HepG2 (cell line): ENCODE data around the gene MTHFR. TPM values are rescaled to one million over a fixed set of nuclear protein-coding genes. Genes with fewer than 3 reads are reported as not detected.

Experiments used
- CCDC6 ChIP-seq: sonication (generic); formaldehyde crosslinking; IDR thresholded peaks from 2 replicates; pipeline ENCODE4 v1.8.1; 2022; ENCODE audit warnings: mild to moderate bottlenecking, missing genetic modification reagents, moderate library complexity
- CREBL2 ChIP-seq: sonication (generic); formaldehyde crosslinking; IDR thresholded peaks from 2 replicates; pipeline ENCODE4 v1.8.1; 2023; ENCODE audit warnings: missing genetic modification reagents, mild to moderate bottlenecking, borderline replicate concordance
- ELF1 ChIP-seq: sonication (generic); formaldehyde crosslinking; IDR thresholded peaks from 2 replicates; pipeline ENCODE4 v1.4.0; 2020; ENCODE audit warnings: missing genetic modification reagents
- KLF6 ChIP-seq: IDR thresholded peaks from 2 replicates; pipeline ENCODE4 v1.8.0; 2016; ENCODE audit warnings: missing biosample characterization, missing genetic modification reagents
- MED1 ChIP-seq: sonication (generic); formaldehyde crosslinking; IDR thresholded peaks from 2 replicates; pipeline ENCODE4 v1.4.0; 2020; ENCODE audit warnings: missing genetic modification reagents
- MTA1 ChIP-seq: sonication (generic); formaldehyde crosslinking; IDR thresholded peaks from 2 replicates; pipeline ENCODE4 v1.4.0; 2020; ENCODE audit warnings: missing genetic modification reagents, mild to moderate bottlenecking, borderline replicate concordance
- POLR2G ChIP-seq: fragments of 200-400 bp; formaldehyde crosslinking; IDR thresholded peaks from 2 replicates; pipeline ENCODE4 v1.6.1; 2018; ENCODE audit warnings: mild to moderate bottlenecking, low read depth, low read length, moderate library complexity
- RFXANK ChIP-seq: IDR thresholded peaks from 2 replicates; pipeline ENCODE4 v1.6.1; 2016
- SAP130 ChIP-seq: IDR thresholded peaks from 2 replicates; pipeline ENCODE4 v1.6.1; 2016; ENCODE audit warnings: low read depth
- SIX4 ChIP-seq: sonication (generic); formaldehyde crosslinking; IDR thresholded peaks from 2 replicates; pipeline ENCODE4 v1.4.0; 2020; ENCODE audit warnings: missing genetic modification reagents
- SP1 ChIP-seq, 2 experiments: fragments of 450-650 bp in 1 of 2; sonication (generic) in 1 of 2; formaldehyde crosslinking in 1 of 2; IDR thresholded peaks; 2 replicates each; pipeline versions ENCODE4 v1.4.0 to v1.6.1; 2016 to 2020; ENCODE audit warnings: missing genetic modification reagents in 1 of 2
- SP5 ChIP-seq: IDR thresholded peaks from 2 replicates; pipeline ENCODE4 v1.6.1; 2016; ENCODE audit warnings: low read depth, borderline replicate concordance
- TEAD3 ChIP-seq: optimal IDR thresholded peaks from 2 replicates; pipeline ENCODE3; 2016; ENCODE audit warnings: borderline replicate concordance
- TP53 ChIP-seq: sonication (generic); formaldehyde crosslinking; conservative IDR thresholded peaks from 2 replicates; pipeline ENCODE4 v1.4.0; 2020; ENCODE audit warnings: missing genetic modification reagents
- ZHX1 ChIP-seq: sonication (generic); formaldehyde crosslinking; IDR thresholded peaks from 2 replicates; pipeline ENCODE4 v1.8.1; 2022; ENCODE audit warnings: low read depth, mild to moderate bottlenecking, missing genetic modification reagents
- ZMAT5 ChIP-seq: sonication (generic); formaldehyde crosslinking; IDR thresholded peaks from 2 replicates; pipeline ENCODE4 v1.5.0; 2020; ENCODE audit warnings: mild to moderate bottlenecking, low read depth, missing genetic modification reagents, borderline replicate concordance
- ZNF232 ChIP-seq: sonication (generic); formaldehyde crosslinking; IDR thresholded peaks from 2 replicates; pipeline ENCODE4 v1.4.0; 2020; ENCODE audit warnings: missing genetic modification reagents, borderline replicate concordance
- ZNF30 ChIP-seq: sonication (generic); formaldehyde crosslinking; IDR thresholded peaks from 2 replicates; pipeline ENCODE4 v1.5.0; 2020; ENCODE audit warnings: mild to moderate bottlenecking, missing genetic modification reagents
- ZNF333 ChIP-seq: sonication (generic); formaldehyde crosslinking; IDR thresholded peaks from 2 replicates; pipeline ENCODE4 v1.4.0; 2020; ENCODE audit warnings: mild to moderate bottlenecking, missing genetic modification reagents, borderline replicate concordance
- ZNF430 ChIP-seq: sonication (generic); formaldehyde crosslinking; IDR thresholded peaks from 2 replicates; pipeline ENCODE4 v1.9.0; 2021; ENCODE audit warnings: mild to moderate bottlenecking, missing genetic modification reagents
- ZNF672 ChIP-seq: sonication (generic); formaldehyde crosslinking; IDR thresholded peaks from 2 replicates; pipeline ENCODE4 v1.8.1; 2022; ENCODE audit warnings: missing genetic modification reagents
- ZNF737 ChIP-seq: sonication (generic); formaldehyde crosslinking; IDR thresholded peaks from 2 replicates; pipeline ENCODE4 v1.5.0; 2020; ENCODE audit warnings: missing genetic modification reagents, mild to moderate bottlenecking, borderline replicate concordance
- ZNF761 ChIP-seq: sonication (generic); formaldehyde crosslinking; conservative IDR thresholded peaks from 2 replicates; pipeline ENCODE4 v1.4.0; 2020; ENCODE audit warnings: mild to moderate bottlenecking, missing genetic modification reagents
- ZNF790 ChIP-seq: sonication (generic); formaldehyde crosslinking; IDR thresholded peaks from 2 replicates; pipeline ENCODE4 v1.8.0; 2022; ENCODE audit warnings: missing genetic modification reagents, mild to moderate bottlenecking, borderline replicate concordance
- ZNF878 ChIP-seq: sonication (generic); formaldehyde crosslinking; IDR thresholded peaks from 2 replicates; pipeline ENCODE4 v1.8.1; 2023; ENCODE audit warnings: mild to moderate bottlenecking, missing genetic modification reagents, moderate library complexity
- ZSCAN21 ChIP-seq: sonication (generic); formaldehyde crosslinking; IDR thresholded peaks from 2 replicates; pipeline ENCODE4 v1.8.0; 2022; ENCODE audit warnings: mild to moderate bottlenecking, missing genetic modification reagents, moderate library complexity, borderline replicate concordance
- polyA plus RNA-seq, 8 experiments: library from polyadenylated mRNA; depleted of rRNA in 3 of 8; stranded (reverse) in 7 of 8; unstranded in 1 of 8; fragments of >200 nt; fragmentation: Illumina TruSeq in 4 of 8; extraction: Trizol in 4 of 8; gene quantifications; 2 replicates each; pipeline versions ENCODE4 v1.2.1 to v1.2.3, GENCODE V29; 2011 to 2016; ENCODE audit warnings: low read depth in 4 of 8, missing spikeins in 1 of 8, mixed read lengths in 1 of 8; ENCODE audit not compliant: insufficient read depth in 1 of 8
- total RNA-seq, 5 experiments: library from RNA; depleted of rRNA; stranded (reverse); fragments of >200 nt; fragmentation: Illumina TruSeq; extraction: Trizol; gene quantifications; 2 replicates each; pipeline ENCODE4 v1.2.3, GENCODE V29; 2016; ENCODE audit warnings: low read depth in 1 of 5
- TF ChIP-seq, protein P1 (sequence below): sonication (generic); formaldehyde crosslinking; IDR thresholded peaks from 2 replicates; pipeline ENCODE4 v1.4.0; 2020; ENCODE audit warnings: missing genetic modification reagents; ENCODE audit errors: not compliant biosample characterization

Gene MTHFR
- total and polyA plus RNA-seq, 2 of the 13 experiments (the other 11 are each of a cell fraction or from before 2014, with no cell fraction given), result 3.8 to 8.2 TPM

- TF ChIP-seq, protein P1, sequence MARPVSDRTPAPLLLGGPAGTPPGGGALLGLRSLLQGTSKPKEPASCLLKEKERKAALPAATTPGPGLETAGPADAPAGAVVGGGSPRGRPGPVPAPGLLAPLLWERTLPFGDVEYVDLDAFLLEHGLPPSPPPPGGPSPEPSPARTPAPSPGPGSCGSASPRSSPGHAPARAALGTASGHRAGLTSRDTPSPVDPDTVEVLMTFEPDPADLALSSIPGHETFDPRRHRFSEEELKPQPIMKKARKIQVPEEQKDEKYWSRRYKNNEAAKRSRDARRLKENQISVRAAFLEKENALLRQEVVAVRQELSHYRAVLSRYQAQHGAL, result no peak
- TF ChIP-seq MTA1 (CRISPR knock-in tag) (peak; percentile 67; the same call in 1 of the 2 replicates), ZNF30 (CRISPR knock-in tag) (no peak), SP1 (IDR thresholded peaks at IDR 0.05) (no peak), SP1 (CRISPR knock-in tag; IDR thresholded peaks at IDR 0.05) (no peak), RFXANK (no peak), ZNF878 (peak; percentile 90), ZNF737 (CRISPR knock-in tag) (peak; percentile 86; the same call in 1 of the 2 replicates), ZNF761 (CRISPR knock-in tag) (no peak), SAP130 (CRISPR knock-in tag) (peak; percentile 83; the same call in 1 of the 2 replicates), ZMAT5 (CRISPR knock-in tag) (no peak), ZNF232 (CRISPR knock-in tag) (peak; percentile 31; the same call in 1 of the 2 replicates), MED1 (CRISPR knock-in tag) (peak; percentile 97), TP53 (0 out of 2 replicates have a peak, but pooled peaks have one; percentile 35), ZNF672 (CRISPR knock-in tag) (no peak), KLF6 (CRISPR knock-in tag) (0 out of 2 replicates have a peak, but pooled peaks have one; percentile 53), ZNF430 (peak; percentile 53; the same call in 1 of the 2 replicates), SP5 (peak; percentile 73), ZNF333 (CRISPR knock-in tag) (no peak), ELF1 (CRISPR knock-in tag) (0 out of 2 replicates have a peak, but pooled peaks have one; percentile 32), POLR2G (peak; percentile 16), ZNF790 (peak; percentile 45; the same call in 1 of the 2 replicates), CREBL2 (no peak), TEAD3 (CRISPR knock-in tag) (peak; percentile 89), ZHX1 (CRISPR knock-in tag) (no peak), ZSCAN21 (CRISPR knock-in tag) (0 out of 2 replicates have a peak, but pooled peaks have one; percentile 36), CCDC6 (peak; percentile 83), SIX4 (CRISPR knock-in tag) (peak; percentile 75; the same call in 1 of the 2 replicates)
Observed at GRCh38 chr1:11842154-11843041, 36.6 kb upstream of the MTHFR start (continued).
